Amniotic epithelial cell (primary cell): ENCODE data around the gene MAPKAPK2.

ENCODE experiments used
- DNase-seq: peaks from one replicate; pipeline ENCODE4 v3.0.0-alpha.2; 2010; ENCODE audit warnings: low read depth

MAPKAPK2 gene

DNA sequence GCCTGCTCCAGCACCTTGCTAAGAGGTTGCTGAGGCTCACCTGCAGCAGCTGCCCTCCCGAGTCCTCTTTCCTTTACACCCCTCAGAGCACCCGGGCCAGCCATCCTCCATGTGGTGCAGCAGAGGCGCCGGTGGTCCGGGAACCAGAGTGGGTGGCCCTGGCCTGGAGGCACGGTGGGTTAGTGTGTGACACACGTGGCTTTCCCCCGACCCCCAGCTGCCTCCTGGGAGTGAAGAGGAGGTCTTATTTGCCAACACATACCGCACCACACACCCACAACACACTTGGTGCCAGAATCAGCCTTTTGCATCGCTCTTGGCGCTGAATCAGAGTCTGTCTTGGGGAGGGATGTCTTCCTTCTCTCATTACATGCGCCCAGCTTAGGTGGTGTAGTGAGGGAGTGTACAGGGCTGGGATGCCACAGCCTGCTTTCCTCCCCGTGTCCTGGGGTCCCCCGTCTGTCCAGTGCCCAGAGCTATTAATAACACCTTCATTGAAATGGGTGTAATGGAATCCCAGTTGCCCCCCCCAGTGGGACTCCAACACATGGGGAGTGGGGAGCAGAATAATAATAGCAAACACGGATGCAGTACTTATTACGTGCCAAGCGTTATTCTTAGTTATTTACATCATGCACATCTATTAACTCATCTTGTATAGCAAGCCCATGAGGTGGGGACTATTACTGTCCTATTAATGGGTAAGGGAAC lies 38.2 kb downstream of the MAPKAPK2 start:
- DNase-seq: no peak

DNA sequence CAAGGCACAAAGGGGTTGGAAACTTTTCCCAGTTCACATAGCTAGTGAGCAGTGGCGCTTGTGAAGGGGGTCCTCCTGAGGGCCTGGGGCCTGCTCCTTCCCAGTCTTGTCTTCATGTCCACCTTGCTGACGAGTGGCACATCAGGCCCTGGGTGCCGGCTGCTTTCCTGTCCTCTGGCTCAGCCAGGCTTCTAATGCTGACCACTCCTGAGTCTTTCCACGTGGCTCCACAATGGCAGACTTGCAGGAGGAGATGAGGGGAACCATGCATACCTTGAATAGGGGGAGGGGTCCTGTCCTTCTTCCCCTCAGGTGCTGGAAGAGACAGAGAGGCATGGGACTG lies 38.7 kb downstream of the MAPKAPK2 start:
- no peak for DNase-seq

DNA sequence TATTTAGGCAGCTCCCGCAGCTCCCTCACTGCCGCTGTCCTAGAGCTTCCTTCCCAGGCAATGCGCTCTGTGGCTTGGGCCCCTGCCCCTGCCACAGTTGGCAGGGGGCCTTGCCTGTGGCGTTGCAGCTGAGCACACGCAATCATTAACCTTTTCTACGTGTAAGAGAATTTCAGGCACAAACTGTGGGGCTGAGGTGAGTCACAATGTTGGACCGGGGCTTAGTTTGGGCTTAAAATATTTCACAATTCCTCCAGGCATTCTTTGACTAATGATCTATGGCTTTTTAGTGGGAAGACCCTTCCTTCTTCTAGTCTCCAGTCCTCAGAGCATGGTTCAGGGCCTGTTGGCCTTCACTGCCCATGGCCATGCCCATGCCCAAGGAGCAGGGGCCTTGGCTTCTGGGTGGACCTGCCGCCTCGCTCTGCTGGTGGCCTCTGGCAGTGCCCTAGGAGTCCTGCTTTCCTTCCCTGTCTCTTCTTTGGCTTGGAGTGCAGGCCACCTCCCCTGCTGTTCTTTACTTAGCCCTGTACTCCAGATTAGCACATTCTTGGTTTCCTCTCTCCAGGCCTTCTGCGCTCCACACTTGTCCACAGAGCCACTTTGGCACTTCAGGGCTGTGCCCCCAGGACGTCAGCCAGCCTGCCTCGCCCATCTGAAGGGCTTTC lies 39.2 kb downstream of the MAPKAPK2 start:
- DNase-seq: peak; percentile 83

DNA sequence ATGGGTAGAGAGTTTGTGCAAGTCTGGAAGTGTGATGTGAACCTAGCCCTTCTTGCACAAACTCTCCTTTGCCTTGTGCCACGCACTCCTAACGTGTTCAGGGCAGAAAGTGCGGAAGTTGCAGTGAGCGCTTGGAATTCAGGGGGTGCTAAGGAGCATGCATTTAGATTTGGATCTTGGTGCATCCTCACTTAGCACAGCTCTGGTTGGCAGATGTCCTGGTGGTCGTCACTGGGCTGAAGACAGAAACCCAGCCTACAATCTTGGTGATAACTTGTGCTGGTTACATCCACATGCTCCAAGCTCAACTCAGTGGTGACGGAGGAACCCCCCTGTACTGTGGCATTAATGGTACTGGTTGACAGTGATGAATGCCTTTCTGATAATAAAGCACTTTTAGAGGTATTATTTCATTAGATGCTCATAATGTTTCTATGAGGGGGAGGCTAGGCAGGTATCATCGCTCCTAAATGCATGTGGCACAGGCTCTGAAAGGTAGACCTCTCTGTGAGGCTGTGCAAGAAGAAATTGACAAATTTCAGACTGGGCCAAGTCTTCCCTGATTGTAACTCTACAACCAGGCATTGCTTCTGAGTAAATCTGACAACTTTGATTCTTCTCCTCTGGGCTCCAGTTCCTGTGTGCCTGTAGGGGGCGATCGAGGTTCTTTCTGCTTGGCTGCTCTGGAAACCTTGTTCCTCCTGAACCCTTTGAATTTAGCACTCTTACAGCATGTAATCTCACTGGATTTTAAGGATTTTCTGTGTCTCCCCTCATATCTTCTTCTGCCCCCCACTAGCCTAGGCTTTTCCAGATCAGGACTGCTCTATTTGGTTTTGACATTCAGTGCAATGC lies 40.6 kb downstream of the MAPKAPK2 start:
- DNase-seq: peak; percentile 46

DNA sequence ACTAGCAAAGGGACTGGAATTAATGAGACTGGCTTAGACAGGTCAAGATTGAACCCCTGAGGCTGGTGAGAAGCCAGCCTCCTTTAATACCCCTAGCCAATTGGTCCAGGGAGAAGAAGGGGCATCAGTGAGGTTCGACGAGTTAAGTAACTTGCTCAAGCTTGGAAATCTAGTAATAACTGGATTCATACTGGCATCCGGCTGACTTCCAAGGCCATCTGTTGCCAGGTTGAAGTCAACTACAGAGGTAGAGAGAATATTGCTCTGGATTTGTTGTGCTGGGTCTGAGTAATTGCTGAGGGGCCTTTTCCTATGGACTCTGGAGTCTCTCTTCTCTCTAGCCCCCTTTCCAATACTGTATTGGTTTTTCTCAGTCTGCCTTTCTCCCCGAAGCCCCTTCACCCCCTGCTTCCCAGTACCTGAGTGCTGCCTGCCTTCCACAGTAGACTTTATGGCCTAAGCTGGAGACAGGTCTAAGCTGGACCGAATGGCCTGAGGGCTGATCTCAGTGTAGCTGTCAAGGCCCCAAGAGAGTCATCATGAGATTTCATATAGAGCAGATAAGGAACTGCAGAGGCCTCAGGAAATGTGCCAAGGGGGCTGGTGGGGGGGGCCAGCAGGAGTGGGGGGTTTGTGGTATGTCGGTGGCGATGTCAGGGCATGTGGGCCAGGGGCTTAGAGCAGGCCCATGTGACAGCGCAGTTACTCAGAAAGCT lies 43.4 kb downstream of the MAPKAPK2 start:
- no peak for DNase-seq

DNA sequence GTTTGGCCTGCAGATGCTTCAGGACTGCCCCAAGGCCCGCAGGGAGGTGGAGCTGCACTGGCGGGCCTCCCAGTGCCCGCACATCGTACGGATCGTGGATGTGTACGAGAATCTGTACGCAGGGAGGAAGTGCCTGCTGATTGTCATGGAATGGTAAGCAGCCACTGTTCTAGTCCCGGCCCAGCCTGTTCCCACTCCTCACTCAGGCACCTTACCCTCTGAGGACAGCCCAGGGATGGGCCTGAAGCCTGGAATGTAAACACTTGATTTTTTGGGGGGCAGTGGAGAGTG lies 43.9 kb downstream of the MAPKAPK2 start:
- DNase-seq: no peak

DNA sequence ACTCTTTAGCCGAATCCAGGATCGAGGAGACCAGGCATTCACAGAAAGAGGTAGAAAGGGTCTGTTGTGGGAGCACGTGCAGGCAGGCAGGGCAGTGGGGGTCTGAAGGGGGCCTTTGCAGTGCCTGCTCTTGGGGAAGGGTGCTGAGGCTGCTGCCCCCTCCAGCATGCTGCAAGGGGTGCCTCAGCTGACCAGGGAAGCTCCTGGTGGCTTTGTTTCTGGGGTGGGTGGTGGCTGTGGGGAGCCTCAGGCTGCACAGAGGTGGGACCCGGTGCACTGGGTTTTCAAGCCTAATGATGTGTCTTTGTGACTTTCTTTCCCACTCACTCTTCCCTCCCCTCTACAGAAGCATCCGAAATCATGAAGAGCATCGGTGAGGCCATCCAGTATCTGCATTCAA lies 44.3 kb downstream of the MAPKAPK2 start:
- DNase-seq: no peak

DNA sequence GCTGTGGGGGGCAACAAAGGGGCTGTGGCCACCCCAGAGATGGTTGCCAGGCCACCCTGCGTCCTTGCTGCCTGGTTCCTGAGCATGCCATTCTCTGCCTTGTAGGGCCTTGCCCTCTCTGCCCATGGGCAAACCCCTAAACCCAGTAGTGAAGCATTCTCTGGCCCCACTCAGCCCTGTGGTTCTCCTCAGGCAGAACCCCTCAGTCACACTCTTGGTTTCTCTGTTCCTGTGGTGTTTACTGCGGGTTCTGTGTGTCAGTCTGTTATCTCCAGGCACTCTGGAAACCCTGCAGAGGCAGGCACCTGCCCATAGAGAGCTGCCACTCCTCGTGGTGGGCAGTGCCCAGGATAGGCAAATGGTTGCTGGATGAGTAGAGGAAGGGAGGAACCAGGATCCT lies 44.8 kb downstream of the MAPKAPK2 start:
- no peak for DNase-seq

DNA sequence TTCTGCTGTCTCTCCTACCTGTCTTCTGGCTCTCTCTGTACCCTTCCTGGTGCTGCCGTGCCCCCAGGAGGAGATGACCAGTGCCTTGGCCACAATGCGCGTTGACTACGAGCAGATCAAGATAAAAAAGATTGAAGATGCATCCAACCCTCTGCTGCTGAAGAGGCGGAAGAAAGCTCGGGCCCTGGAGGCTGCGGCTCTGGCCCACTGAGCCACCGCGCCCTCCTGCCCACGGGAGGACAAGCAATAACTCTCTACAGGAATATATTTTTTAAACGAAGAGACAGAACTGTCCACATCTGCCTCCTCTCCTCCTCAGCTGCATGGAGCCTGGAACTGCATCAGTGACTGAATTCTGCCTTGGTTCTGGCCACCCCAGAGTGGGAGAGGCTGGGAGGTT lies 47.8 kb downstream of the MAPKAPK2 start:
- DNase-seq: no peak

DNA sequence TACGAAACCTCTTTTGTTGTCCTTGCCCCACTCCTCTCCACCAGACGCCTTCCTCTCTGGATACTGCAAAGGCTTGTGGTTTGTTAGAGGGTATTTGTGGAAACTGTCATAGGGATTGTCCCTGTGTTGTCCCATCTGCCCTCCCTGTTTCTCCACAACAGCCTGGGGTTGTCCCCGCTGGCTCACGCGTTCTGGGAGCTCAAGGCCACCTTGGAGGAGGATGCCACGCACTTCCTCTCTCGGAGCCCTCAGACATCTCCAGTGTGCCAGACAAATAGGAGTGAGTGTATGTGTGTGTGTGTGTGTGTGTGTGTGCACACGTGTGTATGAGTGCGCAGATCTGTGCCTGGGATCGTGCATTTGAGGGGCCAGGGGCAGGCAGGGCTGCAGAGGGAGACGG lies 48.3 kb downstream of the MAPKAPK2 start:
- no peak for DNase-seq

DNA sequence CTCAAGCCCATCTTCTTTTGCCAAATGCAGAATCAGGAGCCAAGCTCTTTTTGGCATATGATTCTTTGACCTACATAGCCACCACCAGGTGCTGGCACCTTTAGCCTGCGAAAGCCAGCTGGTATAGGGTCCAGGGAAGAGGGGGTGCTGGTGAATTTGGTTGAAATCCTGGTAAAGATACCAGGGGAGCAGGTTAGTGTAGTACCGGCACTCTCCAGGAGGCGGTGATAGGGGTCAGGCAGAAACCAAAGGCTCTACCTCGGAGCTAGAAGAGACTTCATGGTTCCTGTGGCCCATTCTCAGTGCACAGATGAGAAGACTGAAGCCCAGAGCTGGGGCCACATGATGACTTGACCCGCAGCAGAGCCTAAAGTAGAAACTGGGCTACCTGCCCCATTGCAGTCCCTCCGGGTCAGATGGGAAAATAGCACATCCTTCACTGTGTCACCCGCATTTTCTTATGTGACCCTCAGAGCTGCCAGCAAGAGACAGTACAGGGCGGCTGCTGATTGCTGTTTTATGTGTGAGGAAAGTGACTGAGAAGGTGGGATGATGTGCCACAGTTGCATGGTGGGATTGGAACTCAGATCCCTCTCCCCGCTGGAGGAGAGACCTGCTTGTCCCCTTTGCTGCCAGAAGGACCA lies 49.9 kb downstream of the MAPKAPK2 start:
- DNase-seq: peak; percentile 50

DNA sequence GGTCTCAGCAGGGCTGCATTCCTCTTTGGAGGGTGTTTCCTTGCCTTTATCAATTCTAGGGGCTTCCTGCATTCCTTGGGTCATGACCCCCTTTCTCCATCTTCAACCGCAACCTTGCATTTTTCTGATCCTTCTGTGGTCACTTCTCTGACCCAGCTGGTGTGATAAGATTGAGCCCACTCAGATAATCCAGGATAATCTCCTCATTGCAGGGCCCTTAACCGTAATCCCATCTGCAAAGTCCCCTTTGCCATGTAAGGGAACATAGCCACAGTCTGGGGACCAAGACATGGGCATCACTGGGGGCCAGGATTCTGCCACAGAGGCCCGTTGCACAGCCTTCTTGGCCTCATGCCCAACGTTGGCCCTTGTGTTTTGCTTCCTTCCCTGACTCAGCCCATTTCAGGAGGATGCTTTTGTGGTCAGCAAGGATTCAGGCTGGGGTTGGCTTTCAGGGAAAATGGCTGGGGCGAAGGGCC lies 50.9 kb downstream of the MAPKAPK2 start:
- DNase-seq: peak; percentile 79

DNA sequence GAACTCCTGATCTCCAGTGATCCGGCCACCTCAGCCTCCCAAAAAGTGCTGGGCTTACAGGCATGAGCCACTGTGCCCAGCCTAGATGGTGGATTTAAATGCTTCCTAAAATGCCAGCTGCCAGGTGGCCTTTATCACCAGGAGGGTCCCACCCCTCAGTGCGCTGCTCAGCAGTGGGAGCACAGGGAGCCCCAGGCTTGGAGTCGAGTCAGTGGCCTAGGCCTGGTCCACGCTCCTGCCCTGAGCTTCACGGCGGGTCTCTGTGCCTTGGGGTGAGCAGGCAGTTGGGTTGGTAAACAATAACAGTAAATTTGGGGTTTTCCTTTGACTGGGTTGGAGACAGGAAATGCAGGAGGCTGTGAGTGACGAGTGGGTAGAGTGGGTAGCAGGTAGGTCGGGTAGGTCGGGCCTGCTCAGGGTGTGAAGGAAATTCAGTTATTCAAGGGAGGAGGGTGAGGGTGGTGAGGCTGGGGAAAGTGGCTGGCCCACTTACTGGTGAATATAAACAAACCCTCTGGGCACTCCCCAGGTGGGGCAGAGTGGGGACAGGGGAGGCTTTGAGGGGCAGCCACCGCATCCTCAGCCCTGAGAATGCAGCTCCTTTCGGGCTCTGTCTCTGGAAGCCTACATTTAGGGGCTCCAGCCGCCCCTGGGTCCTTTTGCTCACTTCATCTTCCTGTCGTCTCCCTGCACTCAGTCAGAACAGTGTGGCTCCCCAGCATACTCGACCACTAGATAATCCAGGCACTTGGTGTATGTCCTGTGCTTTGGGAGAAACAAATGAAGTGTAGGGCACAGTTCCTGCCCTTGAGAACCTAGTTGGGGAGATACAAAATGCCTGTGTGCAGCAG lies 52.4 kb downstream of the MAPKAPK2 start:
- no peak for DNase-seq

DNA sequence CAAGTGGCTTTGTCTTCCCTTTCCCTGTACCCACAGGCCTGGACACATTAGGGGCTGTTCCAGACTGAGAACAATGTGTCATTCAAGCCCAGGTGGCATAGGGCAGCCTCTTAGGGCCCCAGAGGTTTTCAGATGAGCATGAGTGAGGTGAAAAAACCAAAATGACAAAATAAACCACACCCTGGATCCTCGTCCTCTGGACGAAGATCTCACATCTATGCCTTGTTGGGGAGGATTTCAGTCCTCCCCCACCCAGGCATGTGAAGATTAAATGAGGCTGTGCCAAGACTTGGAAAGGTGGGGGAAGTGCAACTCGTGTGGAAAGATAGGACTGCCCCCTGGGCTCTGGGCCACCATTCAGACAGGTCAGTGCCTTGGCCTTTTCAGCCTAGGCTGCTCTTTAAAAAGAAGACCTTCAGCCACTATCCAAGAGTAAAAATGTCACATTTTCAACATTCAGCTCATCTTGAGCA lies 53.1 kb downstream of the MAPKAPK2 start:
- DNase-seq: no peak

DNA sequence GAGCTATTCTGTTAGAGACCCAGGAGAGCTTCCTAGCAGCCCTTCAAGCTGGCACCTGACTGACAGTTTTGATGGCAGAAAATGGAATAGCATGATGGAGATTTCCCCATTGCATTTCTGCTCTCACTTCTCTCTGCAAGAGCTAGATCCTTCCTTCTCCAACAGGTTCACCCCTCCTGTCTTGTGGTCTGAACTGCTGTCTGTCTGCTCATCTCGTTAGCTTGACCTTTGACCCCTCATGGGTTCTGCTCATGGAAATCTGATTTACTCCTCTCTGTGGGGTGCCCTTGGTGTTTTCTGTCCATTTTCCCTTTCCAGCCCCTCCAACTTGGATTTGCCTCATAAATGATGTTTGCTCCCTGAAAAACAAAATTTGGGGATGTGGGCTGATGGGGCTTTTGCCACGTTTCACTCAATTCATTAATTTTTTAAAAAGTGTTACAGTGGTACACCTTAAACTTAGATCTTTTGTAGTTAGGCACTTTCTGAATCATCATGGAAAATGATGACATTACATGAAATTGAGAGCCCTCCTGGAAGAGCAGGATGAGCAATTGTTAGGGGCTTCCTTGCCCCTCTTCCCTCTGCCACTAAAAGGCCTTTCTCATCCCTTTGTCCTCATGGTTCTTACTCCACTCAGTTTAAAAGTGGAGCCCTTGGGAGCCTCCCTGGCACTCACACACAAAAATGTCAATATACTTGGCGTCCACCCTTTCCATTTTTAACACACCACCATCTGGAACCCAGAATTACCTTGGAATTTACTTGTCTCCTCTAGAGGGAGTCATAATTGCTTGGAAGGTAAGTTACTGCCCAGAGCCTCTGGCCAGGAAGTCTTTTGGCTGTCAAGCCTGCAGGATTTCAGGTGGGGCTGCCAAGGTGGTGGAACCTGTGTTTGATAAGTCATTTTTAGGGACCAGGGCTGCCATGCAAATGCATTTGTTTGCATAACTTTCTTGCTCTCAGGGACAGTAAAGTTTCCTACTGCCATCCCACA lies 54.0 kb downstream of the MAPKAPK2 start:
- no peak for DNase-seq

DNA sequence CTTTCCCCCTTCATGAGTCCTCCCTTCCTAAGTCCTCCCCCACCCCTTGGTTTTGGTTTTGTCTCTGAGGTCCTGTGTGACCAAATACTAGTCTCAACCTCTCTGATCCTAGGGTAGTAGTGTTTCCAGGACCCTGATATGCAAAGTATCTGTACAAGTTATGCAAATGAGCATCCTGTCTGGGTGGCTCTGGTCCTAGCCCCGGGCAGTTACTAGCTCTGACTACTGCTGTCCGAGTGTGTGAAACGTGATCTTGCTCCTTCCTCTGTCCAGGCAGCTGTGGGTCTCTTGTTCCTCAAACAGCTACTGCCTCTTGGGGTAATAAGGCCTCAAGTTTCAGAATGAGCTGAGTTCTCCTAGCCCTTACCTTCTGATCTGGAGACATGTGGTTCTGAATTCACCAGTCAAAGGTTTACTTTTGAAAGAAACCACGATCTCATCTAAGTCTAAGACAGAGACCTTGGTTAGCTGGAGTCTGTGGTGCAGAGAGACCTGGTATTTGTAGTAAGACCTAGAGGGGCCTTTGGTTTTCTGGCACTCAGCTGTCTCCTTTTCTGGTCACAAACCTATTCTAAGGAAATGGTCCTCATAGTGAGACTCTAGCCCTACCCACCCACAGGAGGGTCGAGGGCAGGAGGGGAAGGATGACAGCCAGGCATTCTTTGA lies 54.8 kb downstream of the MAPKAPK2 start:
- DNase-seq: no peak

DNA sequence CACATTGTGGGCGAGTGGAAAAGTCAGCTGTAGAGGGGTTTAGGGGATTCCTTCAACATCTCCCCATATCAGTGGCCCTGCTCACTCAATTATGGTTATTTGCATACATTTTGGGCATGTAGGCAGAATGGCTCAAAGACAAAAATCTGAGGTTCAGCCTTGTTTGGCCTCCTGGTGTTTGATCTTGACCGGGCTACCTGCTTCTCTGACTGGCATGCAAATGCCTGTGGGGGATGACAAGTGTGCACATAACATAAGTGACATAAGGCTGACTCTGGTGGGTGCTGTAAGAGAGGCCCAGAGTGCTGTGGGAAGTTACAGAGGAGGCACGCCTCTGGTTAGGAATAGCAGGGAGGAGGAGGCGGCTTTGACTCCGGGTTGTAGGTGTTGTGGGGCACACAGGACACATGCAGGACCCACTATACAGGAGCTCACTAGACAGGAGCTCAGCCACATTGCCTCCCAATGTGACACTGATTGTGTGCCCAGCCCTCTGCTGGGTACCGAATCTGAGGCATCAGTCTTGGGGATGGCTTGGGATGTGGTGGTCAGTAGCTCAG lies 56.5 kb downstream of the MAPKAPK2 start:
- DNase-seq: no peak

DNA sequence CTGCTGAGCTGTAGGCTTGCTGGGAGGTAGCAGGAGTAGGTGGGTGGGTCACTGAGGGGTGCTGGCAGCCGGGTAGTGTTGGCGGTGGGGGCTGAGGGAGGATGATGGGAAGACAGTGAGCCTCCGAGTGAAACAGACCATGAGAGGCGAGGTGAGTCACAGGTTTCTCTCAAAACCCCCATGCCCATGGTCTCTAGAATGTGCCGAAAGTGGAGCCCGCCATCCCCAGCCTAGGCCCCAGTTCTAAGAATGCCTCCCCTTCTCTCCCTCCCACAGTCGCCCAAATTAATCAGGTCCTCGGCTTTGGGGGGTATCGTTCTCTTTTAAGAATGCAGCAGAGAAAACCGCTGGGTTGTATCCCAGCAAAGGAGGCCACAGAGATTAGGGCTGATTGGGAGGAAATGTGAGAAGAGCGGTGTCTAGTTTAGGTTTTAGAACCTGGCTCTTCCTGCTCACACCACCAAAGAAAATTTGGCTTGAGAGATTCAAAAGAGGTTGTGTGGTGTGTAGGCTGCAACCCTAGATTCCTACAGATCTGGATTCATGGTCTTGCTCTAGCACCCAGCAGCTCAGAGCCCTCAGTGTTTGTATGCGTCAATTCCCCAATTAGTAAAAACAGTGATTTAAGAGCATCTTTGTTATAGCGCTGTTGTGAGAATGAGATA lies 58.1 kb downstream of the MAPKAPK2 start:
- DNase-seq: no peak
